Smooth muscle cell (in vitro differentiated cells): Measurements from ENCODE around the gene CEP57L1. TPM values are rescaled to one million over a fixed set of nuclear protein-coding genes. Genes with fewer than 3 reads are reported as not detected.

Experiments
- DNase-seq: peaks from one replicate; lab custom pipeline; 2025; ENCODE audit not compliant: unreplicated experiment; lab: John Stamatoyannopoulos, UW
- H2AFZ ChIP-seq: fragments of 200-600 bp; sonication (generic); 2 replicates; pipeline ENCODE4 v1.6.0; 2016; ENCODE audit warnings: antibody characterized with exemption, low read depth, mild to moderate bottlenecking
- H3F3A ChIP-seq: fragments of 200-600 bp; sonication (generic); 2 replicates; pipeline ENCODE4 v1.6.0; 2017; ENCODE audit warnings: antibody characterized with exemption, low read depth
- H3K27ac ChIP-seq: fragments of 200-600 bp; sonication (generic); 2 replicates; pipeline ENCODE4 v1.5.1; 2016; ENCODE audit warnings: low read depth, mild to moderate bottlenecking
- H3K27me3 ChIP-seq: fragments of 200-600 bp; sonication (generic); 2 replicates; pipeline ENCODE4 v1.6.1; 2016; ENCODE audit warnings: low read depth, mild to moderate bottlenecking
- H3K36me3 ChIP-seq: fragments of 200-600 bp; sonication (generic); 2 replicates; pipeline ENCODE4 v1.5.1; 2016; ENCODE audit warnings: low read depth
- H3K4me1 ChIP-seq: fragments of 200-600 bp; sonication (generic); 2 replicates; pipeline ENCODE4 v1.5.1; 2016; ENCODE audit warnings: low read depth
- H3K4me2 ChIP-seq: fragments of 200-600 bp; sonication (generic); 2 replicates; pipeline ENCODE4 v1.6.0; 2016; ENCODE audit warnings: mild to moderate bottlenecking
- H3K4me3 ChIP-seq: fragments of 200-600 bp; sonication (generic); 2 replicates; pipeline ENCODE4 v1.5.1; 2016; ENCODE audit warnings: mild to moderate bottlenecking
- H3K79me2 ChIP-seq: fragments of 200-600 bp; sonication (generic); 2 replicates; pipeline ENCODE4 v1.6.0; 2016; ENCODE audit warnings: low read depth, mild to moderate bottlenecking
- H3K9ac ChIP-seq: fragments of 200-600 bp; sonication (generic); 2 replicates; pipeline ENCODE4 v1.6.0; 2016; ENCODE audit warnings: low read depth
- H3K9me3 ChIP-seq: fragments of 200-600 bp; sonication (generic); replicated peaks from 2 replicates; pipeline ENCODE4 v1.5.1; 2016; ENCODE audit warnings: low read depth
- H4K20me1 ChIP-seq: fragments of 200-600 bp; sonication (generic); 2 replicates; pipeline ENCODE4 v1.6.0; 2016; ENCODE audit warnings: low read depth
- WGBS: methylation state at CpG from one replicate; pipeline ENCODE4 v1.1.7; 2016; ENCODE audit warnings: low lambda C conversion rate; 5-methylcytosine and 5-hydroxymethylcytosine counted together
- polyA plus RNA-seq: library from polyadenylated mRNA; unstranded; fragments of >200 nt; fragmentation: Nextera tagmentation; extraction: Ambion mirVana; gene quantifications from 2 replicates; pipeline ENCODE4 v1.2.1, GENCODE V29; 2016
- total RNA-seq: library from RNA; depleted of rRNA; stranded (reverse); fragments of >200 nt; gene quantifications from 2 replicates; pipeline ENCODE4 v1.2.3, GENCODE V29; 2014
- TF ChIP-seq, protein P1 (sequence below): fragments of 200-600 bp; sonication (generic); IDR thresholded peaks from 2 replicates; pipeline ENCODE4 v1.5.1; 2017; ENCODE audit warnings: borderline replicate concordance, mild to moderate bottlenecking, antibody characterized with exemption; ENCODE audit not compliant: insufficient read depth, poor library complexity, severe bottlenecking

Gene CEP57L1
- total and polyA plus RNA-seq, 2 experiments from 2014 or later: 24.0 to 36.8 TPM

DNA sequence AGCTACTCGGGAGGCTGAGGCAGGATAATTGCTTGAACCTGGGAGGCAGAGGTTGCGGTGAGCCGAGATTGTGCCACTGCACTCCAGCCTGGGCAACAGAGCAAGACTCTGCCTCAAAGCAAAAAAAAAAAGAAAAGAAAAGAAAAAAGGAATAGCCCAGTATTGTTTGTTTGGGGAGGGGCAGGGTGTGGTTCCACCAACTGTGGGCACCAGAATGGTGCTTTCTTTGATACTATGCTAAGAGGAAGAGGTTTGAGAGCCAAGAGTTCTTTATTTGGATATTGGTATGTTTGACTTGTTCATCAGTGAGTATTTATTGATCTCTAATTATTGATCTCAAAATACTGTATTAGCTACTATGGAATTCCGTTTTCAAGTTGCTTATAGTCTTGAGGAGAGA, 72.3 kb downstream of the CEP57L1 start:
- TF ChIP-seq, protein P1, sequence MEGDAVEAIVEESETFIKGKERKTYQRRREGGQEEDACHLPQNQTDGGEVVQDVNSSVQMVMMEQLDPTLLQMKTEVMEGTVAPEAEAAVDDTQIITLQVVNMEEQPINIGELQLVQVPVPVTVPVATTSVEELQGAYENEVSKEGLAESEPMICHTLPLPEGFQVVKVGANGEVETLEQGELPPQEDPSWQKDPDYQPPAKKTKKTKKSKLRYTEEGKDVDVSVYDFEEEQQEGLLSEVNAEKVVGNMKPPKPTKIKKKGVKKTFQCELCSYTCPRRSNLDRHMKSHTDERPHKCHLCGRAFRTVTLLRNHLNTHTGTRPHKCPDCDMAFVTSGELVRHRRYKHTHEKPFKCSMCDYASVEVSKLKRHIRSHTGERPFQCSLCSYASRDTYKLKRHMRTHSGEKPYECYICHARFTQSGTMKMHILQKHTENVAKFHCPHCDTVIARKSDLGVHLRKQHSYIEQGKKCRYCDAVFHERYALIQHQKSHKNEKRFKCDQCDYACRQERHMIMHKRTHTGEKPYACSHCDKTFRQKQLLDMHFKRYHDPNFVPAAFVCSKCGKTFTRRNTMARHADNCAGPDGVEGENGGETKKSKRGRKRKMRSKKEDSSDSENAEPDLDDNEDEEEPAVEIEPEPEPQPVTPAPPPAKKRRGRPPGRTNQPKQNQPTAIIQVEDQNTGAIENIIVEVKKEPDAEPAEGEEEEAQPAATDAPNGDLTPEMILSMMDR: no peak
- no peaks in the 10 kb centered on the region for H3F3A ChIP-seq
- H3K79me2 ChIP-seq: no peaks in the 10 kb centered on the region
- no peak overlapping the region for H3K4me2 ChIP-seq
- no peaks in the 10 kb centered on the region for H3K36me3 ChIP-seq
- H3K4me3 ChIP-seq: no peak overlapping the region
- no peak overlapping the region for H3K27ac ChIP-seq
- no peak overlapping the region for H2AFZ ChIP-seq
- H3K9me3 ChIP-seq: no peaks in the 10 kb centered on the region
- no peaks in the 10 kb centered on the region for H4K20me1 ChIP-seq
- H3K4me1 ChIP-seq: no peaks in the 10 kb centered on the region
- DNase-seq: no peak
- H3K9ac ChIP-seq: no peak overlapping the region
- no peaks in the 10 kb centered on the region for H3K27me3 ChIP-seq
- WGBS: 97% methylated on average over 4 of the region's 4 CpGs

DNA sequence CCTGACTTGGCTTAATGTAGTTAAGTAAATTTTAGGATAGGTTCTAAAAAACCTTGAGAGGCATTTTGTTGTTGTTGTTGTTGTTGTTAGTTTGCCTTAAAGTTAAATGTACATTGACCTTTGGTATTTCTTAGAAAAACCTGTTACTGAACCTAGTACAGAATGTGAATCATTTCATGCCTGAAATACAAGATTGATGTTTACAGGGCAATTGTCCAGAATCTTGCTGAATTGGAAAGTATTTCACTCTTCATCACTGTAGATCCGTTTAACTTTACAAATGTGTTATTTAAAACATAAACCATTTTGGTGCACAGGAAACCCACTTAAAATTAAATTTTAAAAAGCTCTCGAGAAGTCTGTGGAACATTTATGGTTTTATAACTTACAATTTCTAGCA, 75.0 kb downstream of the CEP57L1 start:
- no peaks in the 10 kb centered on the region for H3K79me2 ChIP-seq
- H2AFZ ChIP-seq: no peak overlapping the region
- no peaks in the 10 kb centered on the region for H3F3A ChIP-seq
- TF ChIP-seq, protein P1: no peak
- H3K4me1 ChIP-seq: no peaks in the 10 kb centered on the region
- H4K20me1 ChIP-seq: no peaks in the 10 kb centered on the region
- no peak overlapping the region for H3K27ac ChIP-seq
- no peak overlapping the region for H3K4me3 ChIP-seq
- no peaks in the 10 kb centered on the region for H3K9me3 ChIP-seq
- H3K27me3 ChIP-seq: no peaks in the 10 kb centered on the region
- 87% methylated on average over 2 of the region's 2 CpGs for WGBS
- no peak for DNase-seq
- no peak overlapping the region for H3K9ac ChIP-seq
- H3K4me2 ChIP-seq: no peak overlapping the region
- H3K36me3 ChIP-seq: no peaks in the 10 kb centered on the region

DNA sequence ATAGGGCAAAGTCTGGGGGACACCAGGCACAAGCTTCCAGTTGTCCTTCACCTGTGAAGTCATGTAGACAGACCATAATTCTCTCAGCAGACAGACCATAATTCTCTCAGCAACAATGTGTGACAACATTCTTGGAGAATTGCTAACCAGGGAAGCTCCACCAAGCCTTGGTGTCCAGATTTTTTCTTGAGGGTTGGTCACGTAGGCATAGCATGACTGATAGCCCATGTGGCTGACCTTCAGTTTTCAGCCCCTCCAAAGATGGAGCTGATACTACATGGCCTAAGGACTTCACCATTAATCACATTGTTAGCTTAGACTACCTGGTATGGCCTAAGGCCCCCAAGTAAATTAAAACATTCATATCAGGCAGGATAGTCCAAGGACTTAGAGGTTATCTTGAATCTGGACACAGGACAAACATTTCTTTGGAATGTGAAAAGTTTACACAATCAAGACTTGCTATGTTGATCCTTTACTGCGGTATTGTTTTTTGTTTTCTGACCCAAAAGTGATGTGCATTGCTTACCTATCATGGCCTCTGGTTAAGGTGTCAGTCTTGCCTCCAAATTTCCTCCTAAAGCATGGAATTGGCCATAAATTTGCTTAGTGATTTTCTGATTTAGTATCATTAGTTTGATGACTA, 76.9 kb downstream of the CEP57L1 start:
- Histone ChIP-seq H3K4me1 (no peaks in the 10 kb centered on the region), H3K27ac (peak overlapping the region; percentile 60), H4K20me1 (no peaks in the 10 kb centered on the region), H3K27me3 (no peaks in the 10 kb centered on the region), H3K9ac (no peak overlapping the region), H2AFZ (no peak overlapping the region), H3K4me2 (no peak overlapping the region), H3K9me3 (no peaks in the 10 kb centered on the region), H3F3A (no peaks in the 10 kb centered on the region), H3K36me3 (no peaks in the 10 kb centered on the region), H3K79me2 (no peaks in the 10 kb centered on the region), H3K4me3 (no peak overlapping the region)
- TF ChIP-seq, protein P1: no peak
- 69% methylated on average over 2 of the region's 2 CpGs for WGBS
- no peak for DNase-seq

DNA sequence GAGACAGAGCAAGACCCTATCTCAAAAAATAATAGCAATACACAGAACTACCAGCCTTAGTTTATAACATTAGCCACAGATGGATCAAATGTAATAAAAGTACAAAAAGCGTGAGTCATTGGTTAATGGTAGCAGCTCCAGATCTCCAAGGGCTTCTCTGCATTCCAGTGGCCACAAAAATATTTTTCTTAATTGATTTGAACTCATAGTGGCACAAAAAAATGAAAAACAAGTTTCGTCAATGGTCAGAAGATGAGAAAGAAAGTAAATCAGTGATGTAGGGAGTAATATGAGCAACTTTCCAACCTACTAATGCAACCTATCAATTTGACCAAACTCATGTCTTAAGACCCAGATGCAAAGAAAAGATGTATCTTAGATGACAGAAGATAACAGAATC, 79.6 kb downstream of the CEP57L1 start:
- Histone ChIP-seq H3K27me3 (no peaks in the 10 kb centered on the region), H3K9ac (no peak overlapping the region), H4K20me1 (no peaks in the 10 kb centered on the region), H3K79me2 (no peaks in the 10 kb centered on the region), H3K27ac (no peak overlapping the region), H3K4me2 (no peak overlapping the region), H3K4me3 (no peak overlapping the region), H3K4me1 (no peaks in the 10 kb centered on the region), H3K36me3 (no peaks in the 10 kb centered on the region), H3F3A (no peaks in the 10 kb centered on the region), H3K9me3 (no peaks in the 10 kb centered on the region), H2AFZ (no peak overlapping the region)
- TF ChIP-seq, protein P1: no peak
- 64% methylated on average over 2 of the region's 2 CpGs for WGBS
- no peak for DNase-seq
